Muscle of arm (tissue), 12 donors: ENCODE results near the gene OVOL1. TPM values are rescaled to one million over a fixed set of nuclear protein-coding genes. Genes with fewer than 3 reads are reported as not detected.
"Not testable (repeated sequence)": the region's sequence is repeated elsewhere in the genome, so short reads cannot be mapped to it uniquely, and the experiment has no call there.

Experiments
- DNase-seq: peaks from one replicate; pipeline ENCODE4 v3.0.0-alpha.2; 2013
- polyA plus RNA-seq, 12 donors: library from polyadenylated mRNA; unstranded; fragments of 120-200 nt; gene quantifications; one replicate each; pipeline ENCODE4 v1.2.1, GENCODE V29; 2013; ENCODE audit not compliant: insufficient read length in 12 of 12

The OVOL1 gene
- polyA plus RNA-seq, 12 donors = 0.07 to 8.2 (median 0.44) TPM; not detected in 5

GRCh38 chr11:65814131-65814985 is 27.5 kb downstream of the OVOL1 start:
- no peak for DNase-seq

- no peak for DNase-seq
Observed at GRCh38 chr11:65814986-65815565, 28.2 kb downstream of the OVOL1 start.

- DNase-seq = no peak
Observed at GRCh38 chr11:65816696-65817095, 29.8 kb downstream of the OVOL1 start.

- DNase-seq = no peak
Observed at GRCh38 chr11:65817312-65817834, 30.5 kb downstream of the OVOL1 start.

- peak; percentile 93 for DNase-seq
Observed at GRCh38 chr11:65817835-65818680, 31.2 kb downstream of the OVOL1 start.

- DNase-seq = no peak
Observed at GRCh38 chr11:65821107-65821506, 34.2 kb downstream of the OVOL1 start.

- no peak for DNase-seq
Observed at GRCh38 chr11:65822776-65823528, 36.1 kb downstream of the OVOL1 start.

- DNase-seq = no peak
Observed at GRCh38 chr11:65826984-65827735, 40.3 kb downstream of the OVOL1 start.

GRCh38 chr11:65829459-65829858 is 42.6 kb downstream of the OVOL1 start:
- no peak for DNase-seq

GRCh38 chr11:65832231-65832630 is 45.4 kb downstream of the OVOL1 start:
- DNase-seq = not testable (repeated sequence)

- peak; percentile 96 for DNase-seq
Observed at GRCh38 chr11:65833297-65834030, 46.6 kb downstream of the OVOL1 start, which contains the start of gene SNX32. Gene SNX32 (plus strand): TSS chr11:65833963. CDS start chr11:65834066, 103 bp downstream.

- no peak for DNase-seq
Observed at GRCh38 chr11:65834202-65834601, 47.3 kb downstream of the OVOL1 start.

- DNase-seq = no peak
Observed at GRCh38 chr11:65842144-65842543, 55.3 kb downstream of the OVOL1 start.

GRCh38 chr11:65843811-65844210 is 56.9 kb downstream of the OVOL1 start:
- DNase-seq = no peak

GRCh38 chr11:65844231-65844872 is 57.5 kb downstream of the OVOL1 start:
- no peak for DNase-seq
